Hematopoietic multipotent progenitor cell treated with erythropoietin and hydrocortisone succinate and interleukin-3 and kit ligand, for 15 days (in vitro differentiated cells): ENCODE measurements around the gene LRRC14B.
"Not testable (repeated sequence)": the region's sequence is repeated elsewhere in the genome, so short reads cannot be mapped to it uniquely, and the experiment has no call there.

Experiments used
- DNase-seq: peaks from one replicate; pipeline ENCODE4 v3.0.0-alpha.2; 2015; ENCODE audit warnings: low spot score

LRRC14B gene

DNA sequence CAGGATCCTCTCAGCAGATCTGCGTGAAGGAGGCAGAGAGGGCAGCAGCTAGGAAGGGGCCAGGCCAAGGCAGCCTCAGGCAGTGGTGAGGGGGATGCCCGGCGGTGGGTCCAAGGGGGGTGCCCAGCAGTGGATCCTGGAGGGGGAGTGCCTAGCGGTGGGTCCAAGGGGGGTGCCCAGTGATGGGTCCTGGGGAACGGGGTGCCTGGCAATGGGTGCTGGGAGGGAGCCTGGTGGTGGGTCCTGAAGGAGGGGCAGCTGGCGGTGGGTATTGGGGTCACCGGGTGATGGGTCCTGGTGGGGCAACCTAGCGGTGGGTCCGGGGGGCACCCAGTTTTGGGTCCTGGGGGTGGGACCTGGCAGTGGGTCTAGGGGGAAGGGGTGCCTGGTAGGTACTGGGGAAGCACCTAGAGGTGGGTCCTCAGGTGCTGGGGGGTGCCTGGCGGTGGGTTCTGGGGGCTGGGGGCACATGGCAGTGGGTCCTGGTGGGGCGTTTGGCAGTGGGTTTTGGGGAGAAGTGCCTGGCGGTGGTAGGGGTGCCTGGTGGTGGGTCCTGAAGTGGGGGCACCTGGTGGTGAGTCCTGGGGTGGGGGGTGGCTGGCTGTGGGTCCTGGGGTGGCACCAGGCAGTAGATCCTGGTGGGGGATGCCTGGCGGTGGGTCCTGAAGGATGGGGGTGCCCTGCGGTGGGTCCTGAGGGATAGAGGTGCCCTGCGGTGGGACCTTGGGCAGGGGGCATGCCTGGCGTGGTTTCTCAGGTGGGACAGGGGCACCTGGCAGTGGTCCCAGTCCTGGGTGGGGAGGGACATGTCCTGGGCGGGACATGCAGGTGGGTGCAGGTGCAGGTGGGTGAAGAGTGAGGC is 1.9 kb downstream of the LRRC14B start:
- DNase-seq = no peak

- DNase-seq = no peak
These were observed 2.8 kb downstream of the LRRC14B start for GRCh38 chr5:194102-194501.

- DNase-seq = no peak
These were observed 3.4 kb downstream of the LRRC14B start for GRCh38 chr5:194603-195209.

DNA sequence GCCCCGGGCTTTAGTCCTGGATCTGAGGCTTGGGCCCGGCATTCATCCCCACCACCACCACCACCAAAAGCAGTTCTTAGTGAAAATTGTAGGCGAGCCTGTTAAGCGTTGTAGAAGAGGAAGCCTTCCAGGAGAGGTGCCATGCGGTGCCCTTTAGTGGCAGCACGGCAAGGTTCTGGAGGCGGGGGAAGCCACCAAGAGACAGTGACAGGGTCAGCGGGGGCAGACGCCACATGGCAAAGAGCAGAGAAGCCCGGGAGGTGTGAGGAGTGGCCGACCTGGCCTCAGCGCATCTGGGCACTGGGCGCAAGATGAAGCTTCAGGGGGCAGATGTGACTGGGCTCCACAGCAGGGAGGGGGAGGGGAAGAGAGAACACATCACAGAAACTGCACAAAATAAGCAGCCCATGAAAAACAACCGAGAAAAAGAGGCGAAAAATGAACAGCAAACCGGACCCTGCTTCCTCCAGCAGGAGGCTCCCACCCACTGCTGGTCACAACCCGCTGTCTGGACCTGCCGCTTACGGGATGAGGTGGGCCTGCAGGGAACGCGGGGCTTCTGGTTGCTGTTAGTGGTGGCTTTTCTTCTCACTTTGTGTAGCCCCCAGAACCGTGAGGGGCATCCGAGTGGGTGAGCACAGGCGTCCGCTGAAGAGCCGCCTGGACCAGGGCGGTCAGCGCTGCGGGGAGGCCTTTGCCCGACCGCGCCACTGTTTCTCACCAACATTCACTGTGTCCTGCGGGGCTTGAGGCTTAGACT is 4.3 kb downstream of the LRRC14B start:
- DNase-seq = no peak

- no peak for DNase-seq
These were observed 5.1 kb downstream of the LRRC14B start for GRCh38 chr5:196350-196749.

DNA sequence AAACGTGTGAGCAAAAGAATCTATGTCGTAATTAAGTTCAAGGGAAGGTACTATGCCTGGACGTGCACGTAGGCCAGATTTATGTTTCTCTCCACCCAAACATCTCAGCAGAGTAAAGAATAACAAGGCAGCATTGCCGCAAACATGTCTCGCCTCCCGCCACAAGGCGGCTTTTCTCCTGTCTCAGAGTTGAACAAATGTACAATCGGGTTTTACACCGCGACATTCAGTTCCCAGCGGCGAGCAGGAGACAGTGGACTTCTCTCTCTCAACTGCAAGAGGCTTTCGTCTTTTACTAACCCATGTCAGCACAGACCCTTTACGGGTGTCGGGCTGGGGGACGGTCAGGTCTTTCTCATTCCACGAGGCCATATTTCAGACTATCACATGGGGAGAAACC is 5.7 kb downstream of the LRRC14B start:
- DNase-seq = not testable (repeated sequence)

GRCh38 chr5:197892-198489 is 6.7 kb downstream of the LRRC14B start:
- DNase-seq = no peak

- DNase-seq = no peak
These were observed 7.4 kb downstream of the LRRC14B start for GRCh38 chr5:198516-199196.

- no peak for DNase-seq
These were observed 8.1 kb downstream of the LRRC14B start for GRCh38 chr5:199197-199949.

DNA sequence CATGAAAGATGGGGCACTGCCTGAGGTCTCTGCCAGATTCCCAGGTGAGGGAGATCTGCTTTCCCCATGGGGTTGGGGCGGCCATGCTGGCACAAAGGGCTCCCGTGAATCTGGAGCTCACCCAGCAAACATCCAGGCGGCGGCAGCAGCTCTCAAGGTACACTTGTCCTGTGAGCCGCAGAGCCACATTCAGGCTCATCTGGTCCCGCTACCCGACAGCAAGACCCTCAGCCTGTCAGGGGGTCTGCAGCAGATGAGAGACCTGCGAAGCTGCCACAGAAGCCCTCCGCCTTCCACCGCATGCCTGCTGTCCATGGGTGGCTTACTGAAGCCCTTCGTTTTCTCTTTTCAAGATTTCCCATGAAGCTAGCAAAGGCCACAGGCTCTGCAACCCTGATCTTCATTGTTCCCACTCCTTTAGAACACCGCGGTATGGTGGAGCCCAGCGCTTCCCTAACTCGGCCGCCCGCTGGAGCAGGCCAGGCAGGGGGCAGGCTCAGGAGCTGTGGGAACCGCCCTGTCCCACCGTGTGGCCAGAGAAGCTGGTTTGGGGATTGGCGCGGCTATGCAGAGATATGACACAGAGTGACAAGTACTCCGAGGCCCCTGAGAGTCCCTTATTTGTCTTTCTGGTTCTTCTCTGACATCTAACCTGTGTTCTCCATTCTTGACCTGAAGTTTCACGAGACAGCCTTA is 8.8 kb downstream of the LRRC14B start:
- no peak for DNase-seq

GRCh38 chr5:200985-201384 is 9.7 kb downstream of the LRRC14B start:
- DNase-seq = no peak

- no peak for DNase-seq
These were observed 10.4 kb downstream of the LRRC14B start for GRCh38 chr5:201672-202071.

GRCh38 chr5:203246-203930 is 12.1 kb downstream of the LRRC14B start:
- no peak for DNase-seq

DNA sequence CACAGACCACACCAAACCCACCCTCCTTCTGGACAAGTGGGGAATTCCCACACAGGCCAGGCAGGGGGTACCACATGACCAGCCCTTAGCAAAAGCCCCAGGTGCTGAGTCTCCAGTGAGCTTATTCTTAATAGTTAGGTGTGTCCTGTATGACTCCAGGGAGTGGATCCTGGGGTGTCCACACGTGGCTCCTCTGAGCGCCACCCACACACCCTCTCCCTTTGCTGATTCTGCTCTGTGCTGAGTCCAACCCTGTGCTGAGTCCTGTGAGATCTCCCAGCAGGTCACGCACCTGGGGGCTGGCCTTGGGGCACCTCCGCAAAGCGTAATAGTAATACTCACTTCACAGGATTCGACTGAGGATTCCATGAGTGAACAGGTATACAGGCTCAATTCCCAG is 12.7 kb downstream of the LRRC14B start:
- no peak for DNase-seq

DNA sequence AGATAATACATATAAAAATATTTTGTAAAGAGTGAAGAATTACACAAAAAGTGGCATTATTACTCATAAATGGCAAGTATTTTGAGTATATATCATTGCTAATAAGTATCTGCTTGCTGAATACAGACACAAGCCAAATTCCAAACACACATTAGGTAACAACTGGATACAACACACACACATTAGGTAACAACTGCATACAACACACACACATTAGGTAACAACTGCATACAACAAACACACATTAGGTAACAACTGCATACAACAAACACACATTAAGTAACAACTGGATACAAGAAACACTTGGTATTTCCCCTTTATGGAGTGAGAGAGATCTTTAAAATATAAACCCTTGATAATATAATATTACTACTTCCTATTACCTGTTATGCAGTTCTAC is 13.2 kb downstream of the LRRC14B start:
- no peak for DNase-seq

DNA sequence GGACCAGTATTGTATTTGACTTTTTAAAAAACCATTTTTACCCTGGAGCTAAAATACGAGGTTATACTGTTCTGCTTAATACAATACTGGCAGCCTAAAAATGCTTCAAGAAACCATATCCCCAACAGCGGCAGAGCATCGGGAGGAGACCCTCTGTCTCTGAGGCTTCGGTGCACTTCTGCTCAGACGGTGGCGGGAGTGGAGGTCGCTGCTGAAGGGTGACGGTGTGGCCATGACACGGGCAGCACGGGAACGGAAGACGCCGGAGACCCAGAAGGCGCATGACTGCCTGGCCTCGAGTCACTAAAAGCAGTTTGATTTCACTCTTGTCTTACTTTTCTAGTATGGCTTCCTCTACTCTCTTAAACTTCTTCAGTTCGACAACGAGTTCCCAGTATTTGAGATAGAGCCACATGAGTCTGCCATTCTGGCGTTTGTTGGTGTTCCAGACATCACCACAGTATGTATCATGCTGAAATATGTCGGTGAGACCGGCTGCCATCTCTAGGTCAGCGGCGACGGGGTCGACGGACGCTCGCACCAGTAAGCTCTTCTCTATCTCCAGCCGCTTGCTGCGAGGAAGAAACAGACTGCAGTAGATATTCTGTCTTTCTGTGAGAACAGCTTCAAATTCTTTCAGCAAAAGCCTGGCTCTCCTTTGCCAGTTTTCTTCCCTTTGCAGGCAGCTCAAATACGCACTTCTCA is 13.8 kb downstream of the LRRC14B start:
- DNase-seq = no peak

- no peak for DNase-seq
These were observed 15.1 kb downstream of the LRRC14B start for GRCh38 chr5:206406-206805.

DNA sequence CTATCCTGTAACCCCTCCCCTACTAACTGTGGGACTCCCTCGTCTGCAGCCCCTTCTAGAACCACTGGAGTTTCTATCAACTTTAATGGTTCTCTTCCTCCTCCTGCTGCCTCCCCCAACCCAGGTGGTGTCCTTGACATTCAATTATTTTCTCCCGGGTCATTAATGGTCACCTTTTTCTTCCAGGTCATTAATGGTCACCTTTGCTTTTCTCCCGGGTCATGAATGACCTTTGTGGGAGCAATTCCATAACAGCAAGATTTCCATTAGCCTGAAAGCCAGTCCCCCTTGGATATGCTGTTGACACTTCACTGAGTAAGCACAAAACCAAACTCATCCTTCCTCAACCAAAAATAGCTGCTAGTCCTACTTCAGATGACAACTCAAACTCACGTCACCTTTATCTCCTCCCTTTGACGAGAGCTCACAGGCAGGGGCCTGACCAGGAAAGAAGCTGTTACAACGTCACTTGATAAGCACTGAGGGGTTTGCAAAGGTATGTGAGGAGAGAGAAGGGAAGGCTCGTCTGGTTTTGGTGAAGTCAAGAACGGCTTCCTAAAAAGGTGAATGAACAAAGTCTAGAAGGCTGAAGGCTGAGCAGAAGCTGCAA is 15.7 kb downstream of the LRRC14B start:
- no peak for DNase-seq

DNA sequence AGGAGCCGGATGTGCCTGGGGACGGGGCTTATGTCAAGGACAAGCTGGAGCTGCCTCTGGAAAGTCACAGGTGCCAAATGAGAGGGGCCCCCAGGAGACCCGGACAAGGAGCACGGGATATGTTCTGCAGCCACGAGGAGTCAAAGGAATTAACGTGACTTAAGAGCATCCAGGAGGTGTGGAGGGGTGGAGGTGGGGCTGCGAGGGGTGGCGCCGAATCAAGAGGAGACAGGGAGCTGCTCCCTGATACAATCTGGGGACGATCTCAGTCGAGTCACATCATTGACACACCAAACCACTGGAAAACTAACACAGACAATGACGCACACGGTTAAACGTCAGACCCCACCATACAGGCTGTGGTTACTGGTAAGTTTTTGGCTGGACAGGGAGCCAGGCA is 16.3 kb downstream of the LRRC14B start:
- no peak for DNase-seq
